ENCODE results near the gene STK36. TPM values are rescaled to one million over a fixed set of nuclear protein-coding genes. Genes with fewer than 3 reads are reported as not detected.

The STK36 gene
- total and polyA plus RNA-seq, 10 of the 15 experiments (the other 5 are each of a cell fraction or from before 2014, with no cell fraction given): 4.0 to 22.8 (median 16.7) TPM

- no TSS peak for BruUV-seq (replicated peaks)
- in situ Hi-C loops (cut with MboI): loop anchor here (5.0 kb wide), 1 partner anchor 185 kb away; no protein-coding TSS in a partner anchor
- intact Hi-C loops (cut with micrococcal nuclease; ENCODE audit: unreplicated experiment): no loop called here
- Histone ChIP-seq H2AFZ (ENCODE audit: control insufficient read depth, low read depth, low read length) (no peak overlapping the region), H3K79me2 (ENCODE audit: control insufficient read depth, insufficient read depth, low read length) (peaks cover 25% of the 10 kb centered on the region), H4K20me1 (ENCODE audit: control insufficient read depth, insufficient read depth) (no peaks in the 10 kb centered on the region), H3K27me3 (replicated peaks in 1 of 2; ENCODE audit: control insufficient read depth in 2 of 2, insufficient read depth in 2 of 2, low read length in 1 of 2) (no peaks in the 10 kb centered on the region), H3K4me1 (ENCODE audit: control insufficient read depth, insufficient read depth, low read length) (peaks cover 18% of the 10 kb centered on the region), H3K4me2 (ENCODE audit: control insufficient read depth, insufficient read depth) (no peak overlapping the region), H3K4me3 (no peak overlapping the region), H3K36me3 (ENCODE audit: control insufficient read depth in 2 of 2, insufficient read depth in 2 of 2, low read length in 1 of 2) (peaks cover 24 to 29% of the 10 kb centered on the region in 2 experiments; a peak in 3 of 4 replicates), H3K27ac (ENCODE audit: control insufficient read depth, insufficient read depth) (no peak overlapping the region), H3K9me3 (replicated peaks; ENCODE audit: control insufficient read depth, insufficient read depth, low read length) (no peaks in the 10 kb centered on the region), H3K9ac (ENCODE audit: control insufficient read depth, insufficient read depth, low read length) (no peak overlapping the region)
- SMC1A ChIA-PET (ENCODE audit: uncharacterized antibody, unreplicated experiment): interaction anchor here (1.3 kb wide), 1 partner anchor 40 kb away, joined by 4 read pairs; no protein-coding TSS in a partner anchor
- TF ChIP-seq CTCF (IDR thresholded peaks at IDR 0.05 in 2 of 3, conservative IDR thresholded peaks at IDR 0.05 in 1 of 3; ENCODE audit: control insufficient read depth in 2 of 3, extremely low read depth in 1 of 3, insufficient read depth in 1 of 3, low read depth in 3 of 3, low read length in 3 of 3) (no peak), NFIC (IDR thresholded peaks at IDR 0.05; ENCODE audit: low read depth, low read length) (no peak), IRF3 (IDR thresholded peaks at IDR 0.05) (no peak), PAX5 (IDR thresholded peaks at IDR 0.05; ENCODE audit: borderline replicate concordance, low read depth, low read length) (no peak), NR2C1 (IDR thresholded peaks at IDR 0.05) (no peak), SMAD5 (IDR thresholded peaks at IDR 0.05; ENCODE audit: low read depth) (no peak)
- POLR2A ChIA-PET: no interaction called here
- RAD21 ChIA-PET (ENCODE audit: unreplicated experiment): no interaction called here
- WGBS (ENCODE audit: insufficient coverage, insufficient replicate concordance, low lambda C conversion rate, missing lambda C conversion rate): 91% methylated on average over 7 of the region's 7 CpGs
- CTCF ChIA-PET: no interaction called here
- ATAC-seq (no peak), FAIRE-seq (no peak), DNase-seq (ENCODE audit: low read depth, low spot score) (no peak)
Measured at GRCh38 chr2:218662377-218662776, 9.5 kb upstream of the STK36 start.
